Thyroid gland (tissue), 4 donors: ENCODE data around the gene ASPSCR1. TPM values are rescaled to one million over a fixed set of nuclear protein-coding genes. Genes with fewer than 3 reads are reported as not detected.

Experiments
- DNase-seq, 2 donors: peaks; one replicate each; pipeline ENCODE4 v3.0.0-alpha.2; 2019
- H3K27ac ChIP-seq, 3 donors: fragments of 200-600 bp; sonication (generic); 1 replicate in 2 of 3; 2 replicates in 1 of 3; pipeline ENCODE4 v1.5.1; 2016 to 2019; ENCODE audit warnings: mild to moderate bottlenecking in 1 of 3, moderate library complexity in 1 of 3
- H3K27me3 ChIP-seq: fragments of 200-600 bp; sonication (generic); one replicate; pipeline ENCODE4 v1.5.1; 2019
- H3K36me3 ChIP-seq, 2 donors: fragments of 200-600 bp; sonication (generic); one replicate each; pipeline ENCODE4 v1.5.1; 2016 to 2019
- H3K4me1 ChIP-seq, 2 donors: fragments of 200-600 bp; sonication (generic); one replicate each; pipeline ENCODE4 v1.5.1; 2017 to 2019
- H3K4me3 ChIP-seq, 3 donors: fragments of 200-600 bp; sonication (generic); replicated peaks in 1 of 3; 1 replicate in 2 of 3; 2 replicates in 1 of 3; pipeline ENCODE4 v1.5.1; 2016; ENCODE audit warnings: mild to moderate bottlenecking in 1 of 3
- H3K9me3 ChIP-seq: fragments of 200-600 bp; sonication (generic); one replicate; pipeline ENCODE4 v1.5.1; 2017
- POLR2A ChIP-seq, 2 donors: fragments of 450-650 bp; IDR thresholded peaks; one replicate each; pipeline ENCODE4 v1.6.1; 2017; ENCODE audit warnings: antibody characterized with exemption in 2 of 2, mild to moderate bottlenecking in 2 of 2, moderate library complexity in 1 of 2
- WGBS, 2 donors: methylation state at CpG; one replicate each; pipeline ENCODE4 v1.1.5; 2017; 5-methylcytosine and 5-hydroxymethylcytosine counted together
- intact Hi-C: fragments of 100-400 bp; cut with DNase I; formaldehyde crosslinking; loops from one replicate; pipeline ENCODE4 v1.15.1; 2023
- total RNA-seq, 4 donors: library from RNA; depleted of rRNA; stranded (reverse); fragments of >200 nt; gene quantifications; one replicate each; pipeline ENCODE4 v1.2.3, GENCODE V29; 2016
- TF ChIP-seq, protein P1 (sequence below), 6 experiments: fragments of 200-600 bp in 3 of 6; fragments of 450-650 bp in 3 of 6; sonication (generic) in 3 of 6; IDR thresholded peaks; one replicate each; pipeline ENCODE4 v1.5.1; 2016 to 2019; ENCODE audit warnings: antibody characterized with exemption in 6 of 6, mild to moderate bottlenecking in 2 of 6, inconsistent platforms in 1 of 6, moderate library complexity in 1 of 6

The ASPSCR1 gene
- total RNA-seq, 4 donors from 2014 or later: 23.2 to 53.6 (median 35.7) TPM

- no peak overlapping the region for H3K27ac ChIP-seq
- TF ChIP-seq, protein P1, sequence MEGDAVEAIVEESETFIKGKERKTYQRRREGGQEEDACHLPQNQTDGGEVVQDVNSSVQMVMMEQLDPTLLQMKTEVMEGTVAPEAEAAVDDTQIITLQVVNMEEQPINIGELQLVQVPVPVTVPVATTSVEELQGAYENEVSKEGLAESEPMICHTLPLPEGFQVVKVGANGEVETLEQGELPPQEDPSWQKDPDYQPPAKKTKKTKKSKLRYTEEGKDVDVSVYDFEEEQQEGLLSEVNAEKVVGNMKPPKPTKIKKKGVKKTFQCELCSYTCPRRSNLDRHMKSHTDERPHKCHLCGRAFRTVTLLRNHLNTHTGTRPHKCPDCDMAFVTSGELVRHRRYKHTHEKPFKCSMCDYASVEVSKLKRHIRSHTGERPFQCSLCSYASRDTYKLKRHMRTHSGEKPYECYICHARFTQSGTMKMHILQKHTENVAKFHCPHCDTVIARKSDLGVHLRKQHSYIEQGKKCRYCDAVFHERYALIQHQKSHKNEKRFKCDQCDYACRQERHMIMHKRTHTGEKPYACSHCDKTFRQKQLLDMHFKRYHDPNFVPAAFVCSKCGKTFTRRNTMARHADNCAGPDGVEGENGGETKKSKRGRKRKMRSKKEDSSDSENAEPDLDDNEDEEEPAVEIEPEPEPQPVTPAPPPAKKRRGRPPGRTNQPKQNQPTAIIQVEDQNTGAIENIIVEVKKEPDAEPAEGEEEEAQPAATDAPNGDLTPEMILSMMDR (IDR thresholded peaks at IDR 0.05): no peak
- no peak for TF ChIP-seq POLR2A (IDR thresholded peaks at IDR 0.05)
- intact Hi-C loops: no loop called here
- H3K36me3 ChIP-seq: no peaks in the 10 kb centered on the region
- no peak overlapping the region for H3K4me3 ChIP-seq
- no peaks in the 10 kb centered on the region for H3K9me3 ChIP-seq
- no peaks in the 10 kb centered on the region for H3K27me3 ChIP-seq
- DNase-seq: peak; percentile 35 to 36
- H3K4me1 ChIP-seq: peaks cover 13 to 44% of the 10 kb centered on the region in 2 donors
- WGBS, 2 donors: 75 to 91% methylated on average over 21 to 35 of the region's 36 CpGs
These were observed 22.8 kb downstream of the ASPSCR1 start for GRCh38 chr17:81999976-82000802.

GRCh38 chr17:82000803-82001570 is 23.6 kb downstream of the ASPSCR1 start:
- Histone ChIP-seq H3K27me3 (no peaks in the 10 kb centered on the region), H3K4me1 (peaks cover 10 to 37% of the 10 kb centered on the region in 2 donors), H3K27ac (no peak overlapping the region), H3K9me3 (no peaks in the 10 kb centered on the region), H3K36me3 (no peaks in the 10 kb centered on the region), H3K4me3 (no peak overlapping the region)
- WGBS, 2 donors: 84 to 94% methylated on average over 8 to 16 of the region's 32 CpGs
- TF ChIP-seq, protein P1 (IDR thresholded peaks at IDR 0.05): no peak
- no peak for TF ChIP-seq POLR2A (IDR thresholded peaks at IDR 0.05)
- intact Hi-C loops: no loop called here
- DNase-seq: no peak

- H3K4me1 ChIP-seq: peaks cover 10 to 37% of the 10 kb centered on the region in 2 donors
- H3K36me3 ChIP-seq: no peaks in the 10 kb centered on the region
- TF ChIP-seq POLR2A (IDR thresholded peaks at IDR 0.05): no peak
- TF ChIP-seq, protein P1 (IDR thresholded peaks at IDR 0.05): no peak
- no peaks in the 10 kb centered on the region for H3K27me3 ChIP-seq
- DNase-seq: no peak
- no peak overlapping the region for H3K27ac ChIP-seq
- 81 to 86% methylated on average over 14 of the region's 17 CpGs for WGBS, 2 donors
- intact Hi-C loops: no loop called here
- no peaks in the 10 kb centered on the region for H3K9me3 ChIP-seq
- no peak overlapping the region for H3K4me3 ChIP-seq
These were observed 24.2 kb downstream of the ASPSCR1 start for GRCh38 chr17:82001571-82002056.

DNA sequence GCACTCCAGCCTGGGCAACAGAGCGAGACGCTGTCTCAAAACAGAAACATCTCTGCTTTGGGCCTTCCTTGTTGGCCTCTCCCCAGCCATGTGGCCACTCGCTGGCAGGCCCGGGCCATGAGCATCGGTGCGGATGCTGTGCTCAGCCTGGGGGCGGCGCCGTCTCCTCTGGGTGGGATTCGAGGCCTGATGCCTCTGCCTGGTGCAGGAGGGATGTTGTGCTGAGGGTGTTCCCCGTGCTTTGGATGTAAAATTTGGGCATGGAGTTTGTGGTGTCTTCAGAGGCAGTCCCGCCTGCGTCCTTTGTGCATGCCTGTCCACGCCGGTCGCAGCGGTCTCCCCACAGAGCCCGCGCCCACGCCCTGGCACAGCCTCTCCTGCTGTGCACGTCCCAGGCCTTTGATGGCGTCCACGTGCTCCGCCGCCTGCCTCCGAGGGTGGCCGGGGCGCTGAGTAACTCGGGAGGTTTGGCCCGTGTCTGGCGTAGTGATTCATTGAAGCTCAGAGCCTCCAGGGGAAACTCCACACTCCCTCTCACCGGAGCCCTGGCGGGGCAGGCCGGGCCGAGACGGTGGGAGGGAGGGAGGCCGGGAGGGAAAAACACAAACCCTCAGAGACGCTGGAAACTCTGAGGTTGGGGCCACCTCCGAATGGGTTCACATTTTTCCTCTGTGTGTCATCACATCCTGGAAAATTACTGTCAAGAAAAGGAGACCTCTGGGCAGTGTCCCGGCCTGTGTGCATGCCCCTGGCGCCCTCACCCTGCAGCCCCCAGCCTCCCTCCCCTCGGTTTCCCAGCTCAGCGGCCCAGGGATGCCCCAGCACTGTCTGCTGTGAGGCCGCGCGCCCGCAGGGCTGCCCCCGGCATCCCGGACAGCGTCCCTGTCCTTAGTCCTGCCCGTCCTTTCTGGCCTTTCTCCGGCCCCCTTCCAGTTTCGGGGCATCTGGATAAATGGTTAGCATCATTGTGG is 26.3 kb downstream of the ASPSCR1 start:
- TF ChIP-seq POLR2A (IDR thresholded peaks at IDR 0.05): no peak
- TF ChIP-seq, protein P1 (IDR thresholded peaks at IDR 0.05): no peak
- Histone ChIP-seq H3K36me3 (no peaks in the 10 kb centered on the region), H3K27ac (no peak overlapping the region), H3K27me3 (no peaks in the 10 kb centered on the region), H3K9me3 (no peaks in the 10 kb centered on the region), H3K4me3 (no peak overlapping the region), H3K4me1 (peaks cover 10 to 25% of the 10 kb centered on the region in 2 donors)
- intact Hi-C loops: no loop called here
- no peak for DNase-seq
- 73 to 81% methylated on average over 40 to 49 of the region's 53 CpGs for WGBS, 2 donors
